ENCODE data around the gene CREB3. TPM values are rescaled to one million over a fixed set of nuclear protein-coding genes. Genes with fewer than 3 reads are reported as not detected.

Gene CREB3
- total RNA-seq, 3 donors from 2014 or later = 46.4 to 49.9 (median 47.2) TPM

DNA sequence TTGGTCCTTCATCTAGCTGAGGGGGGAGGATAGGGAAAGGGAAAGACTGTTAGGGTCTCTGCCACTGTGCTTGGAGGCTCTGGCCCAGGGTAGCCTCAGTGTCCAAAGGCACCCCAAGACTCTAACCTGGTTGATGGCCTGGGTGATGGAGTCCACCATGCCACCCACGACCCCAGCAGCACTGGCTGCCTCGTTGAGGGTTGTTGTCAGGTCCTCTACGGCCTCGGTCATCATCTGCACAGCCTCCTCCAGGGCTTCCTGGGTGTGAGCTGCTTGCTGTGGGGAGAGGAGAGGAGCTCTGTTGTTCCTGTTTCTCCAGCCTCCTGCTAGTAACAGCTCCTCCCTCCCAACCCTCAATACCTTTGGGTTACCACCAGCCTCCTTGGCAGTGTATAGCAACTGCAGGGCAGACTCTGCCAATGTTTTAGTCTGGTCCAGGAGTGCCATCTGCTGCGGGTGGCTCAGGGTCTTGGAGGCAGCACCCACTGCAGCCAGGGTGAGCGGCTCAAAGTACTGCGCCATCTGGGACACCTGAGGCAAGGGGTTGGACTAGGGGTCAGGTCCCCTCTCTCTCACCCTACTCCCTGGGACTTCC, 26.5 kb upstream of the CREB3 start:
- intact Hi-C loops (cut with DNase I; ENCODE audit: low total_unique reads) = no loop called here
- DNase-seq (ENCODE audit: low spot score in 2 of 2) = no peak
- Histone ChIP-seq H3K27ac (no peak overlapping the region), H3K9me3 (no peaks in the 10 kb centered on the region), H3K27me3 (no peaks in the 10 kb centered on the region), H3K36me3 (peaks cover 33% of the 10 kb centered on the region), H3K4me1 (no peaks in the 10 kb centered on the region), H3K4me3 (no peak overlapping the region)
- TF ChIP-seq POLR2AphosphoS5 (IDR thresholded peaks at IDR 0.05) = no peak
- TF ChIP-seq, protein P1, sequence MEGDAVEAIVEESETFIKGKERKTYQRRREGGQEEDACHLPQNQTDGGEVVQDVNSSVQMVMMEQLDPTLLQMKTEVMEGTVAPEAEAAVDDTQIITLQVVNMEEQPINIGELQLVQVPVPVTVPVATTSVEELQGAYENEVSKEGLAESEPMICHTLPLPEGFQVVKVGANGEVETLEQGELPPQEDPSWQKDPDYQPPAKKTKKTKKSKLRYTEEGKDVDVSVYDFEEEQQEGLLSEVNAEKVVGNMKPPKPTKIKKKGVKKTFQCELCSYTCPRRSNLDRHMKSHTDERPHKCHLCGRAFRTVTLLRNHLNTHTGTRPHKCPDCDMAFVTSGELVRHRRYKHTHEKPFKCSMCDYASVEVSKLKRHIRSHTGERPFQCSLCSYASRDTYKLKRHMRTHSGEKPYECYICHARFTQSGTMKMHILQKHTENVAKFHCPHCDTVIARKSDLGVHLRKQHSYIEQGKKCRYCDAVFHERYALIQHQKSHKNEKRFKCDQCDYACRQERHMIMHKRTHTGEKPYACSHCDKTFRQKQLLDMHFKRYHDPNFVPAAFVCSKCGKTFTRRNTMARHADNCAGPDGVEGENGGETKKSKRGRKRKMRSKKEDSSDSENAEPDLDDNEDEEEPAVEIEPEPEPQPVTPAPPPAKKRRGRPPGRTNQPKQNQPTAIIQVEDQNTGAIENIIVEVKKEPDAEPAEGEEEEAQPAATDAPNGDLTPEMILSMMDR (IDR thresholded peaks at IDR 0.05) = no peak
- no peak for TF ChIP-seq POLR2A (IDR thresholded peaks at IDR 0.05)

DNA sequence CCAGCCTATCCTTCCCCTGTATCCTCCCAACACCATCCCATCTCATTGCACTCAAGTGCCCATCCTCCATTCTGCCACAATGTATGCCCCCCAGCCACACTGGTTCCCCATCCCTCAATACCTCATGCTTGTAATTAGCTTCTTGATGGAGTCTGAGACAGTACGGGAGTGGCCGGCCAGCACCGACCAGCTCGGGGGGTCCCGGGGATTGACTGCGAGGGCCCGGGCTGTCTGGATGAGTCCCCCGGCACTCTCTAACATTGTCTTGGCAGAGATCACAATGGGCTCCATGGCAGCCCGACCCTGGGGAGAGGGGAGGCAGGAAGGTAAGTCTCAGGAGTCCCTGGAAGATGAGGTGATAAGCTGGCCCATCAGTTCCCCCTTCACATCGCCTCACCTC, 25.5 kb upstream of the CREB3 start:
- Histone ChIP-seq H3K36me3 (peaks cover 38% of the 10 kb centered on the region), H3K27ac (no peak overlapping the region), H3K9me3 (no peaks in the 10 kb centered on the region), H3K4me1 (no peaks in the 10 kb centered on the region), H3K27me3 (no peaks in the 10 kb centered on the region), H3K4me3 (no peak overlapping the region)
- DNase-seq (ENCODE audit: low spot score in 2 of 2) = no peak
- intact Hi-C loops (cut with DNase I; ENCODE audit: low total_unique reads) = no loop called here
- TF ChIP-seq POLR2AphosphoS5 (IDR thresholded peaks at IDR 0.05) = no peak
- TF ChIP-seq, protein P1 (IDR thresholded peaks at IDR 0.05) = no peak
- no peak for TF ChIP-seq POLR2A (IDR thresholded peaks at IDR 0.05)

- Histone ChIP-seq H3K4me1 (no peaks in the 10 kb centered on the region), H3K36me3 (peaks cover 38% of the 10 kb centered on the region), H3K9me3 (no peaks in the 10 kb centered on the region)
These were observed 24.3 kb upstream of the CREB3 start for GRCh38 chr9:35708146-35708545.

DNA sequence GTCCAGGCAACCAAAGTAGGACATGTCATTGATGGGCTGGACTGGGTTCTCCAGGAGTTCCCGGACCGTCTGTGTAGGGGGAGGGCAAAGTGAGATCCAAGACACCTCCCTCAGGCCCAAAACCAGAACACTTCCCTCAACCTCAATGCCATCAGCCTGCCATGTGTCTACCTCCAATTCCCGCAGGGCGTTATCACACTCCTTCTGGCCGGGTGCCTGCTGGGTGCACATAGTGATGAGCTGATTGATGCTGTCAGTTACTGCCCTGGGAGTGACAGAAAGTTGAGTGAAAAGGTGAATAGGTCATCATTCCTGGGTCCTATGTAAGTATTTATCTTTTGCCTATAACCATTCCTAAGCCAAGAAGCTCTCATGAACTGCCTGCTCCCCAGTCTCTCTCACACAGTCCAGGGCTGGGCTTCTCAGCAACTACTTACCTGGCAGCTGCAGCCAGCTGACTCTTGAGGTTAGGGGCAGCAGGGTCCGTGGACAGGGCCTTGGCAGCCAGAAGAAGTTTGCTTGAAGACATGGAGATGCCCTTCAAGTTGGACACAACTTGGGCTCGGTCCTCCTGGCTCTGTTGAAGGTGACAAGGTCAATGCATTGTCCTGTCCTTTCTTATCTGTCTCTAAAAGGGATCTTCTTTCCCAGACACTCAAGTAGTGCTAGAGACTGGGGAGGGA, 21.5 kb upstream of the CREB3 start:
- H3K4me3 ChIP-seq = no peak overlapping the region
- intact Hi-C loops (cut with DNase I; ENCODE audit: low total_unique reads) = no loop called here
- H3K36me3 ChIP-seq = peaks cover 28% of the 10 kb centered on the region
- TF ChIP-seq POLR2AphosphoS5 (IDR thresholded peaks at IDR 0.05) (no peak), POLR2A (IDR thresholded peaks at IDR 0.05) (no peak)
- TF ChIP-seq, protein P1 (IDR thresholded peaks at IDR 0.05) = no peak
- H3K4me1 ChIP-seq = no peaks in the 10 kb centered on the region
- no peaks in the 10 kb centered on the region for H3K9me3 ChIP-seq
- no peak for DNase-seq (ENCODE audit: low spot score in 2 of 2)
- H3K27me3 ChIP-seq = no peaks in the 10 kb centered on the region
- H3K27ac ChIP-seq = peak overlapping the region; percentile 28 to 73

More at GRCh38 chr9:35708146-35708545, 24.3 kb upstream of the CREB3 start:
- no peaks in the 10 kb centered on the region for H3K27me3 ChIP-seq
- TF ChIP-seq, protein P1 (IDR thresholded peaks at IDR 0.05) = no peak
- TF ChIP-seq POLR2AphosphoS5 (IDR thresholded peaks at IDR 0.05) (no peak), POLR2A (IDR thresholded peaks at IDR 0.05) (no peak)
- H3K4me3 ChIP-seq = no peak overlapping the region
- intact Hi-C loops (cut with DNase I; ENCODE audit: low total_unique reads) = no loop called here
- DNase-seq (ENCODE audit: low spot score in 2 of 2) = no peak
- H3K27ac ChIP-seq = no peak overlapping the region

Measured in breast epithelium (tissue), 4 donors.